NCI-H2227 (cell line): Measurements from ENCODE around the gene SH2D3A.
"Not testable (repeated sequence)": the region's sequence is repeated elsewhere in the genome, so short reads cannot be mapped to it uniquely, and the experiment has no call there.

Source experiments
- DNase-seq: peaks from one replicate; lab custom pipeline; 2025; ENCODE audit not compliant: unreplicated experiment; lab: John Stamatoyannopoulos, UW

SH2D3A gene

GRCh38 chr19:6790194-6791128 is 23.2 kb upstream of the SH2D3A start:
- DNase-seq: no peak

DNA sequence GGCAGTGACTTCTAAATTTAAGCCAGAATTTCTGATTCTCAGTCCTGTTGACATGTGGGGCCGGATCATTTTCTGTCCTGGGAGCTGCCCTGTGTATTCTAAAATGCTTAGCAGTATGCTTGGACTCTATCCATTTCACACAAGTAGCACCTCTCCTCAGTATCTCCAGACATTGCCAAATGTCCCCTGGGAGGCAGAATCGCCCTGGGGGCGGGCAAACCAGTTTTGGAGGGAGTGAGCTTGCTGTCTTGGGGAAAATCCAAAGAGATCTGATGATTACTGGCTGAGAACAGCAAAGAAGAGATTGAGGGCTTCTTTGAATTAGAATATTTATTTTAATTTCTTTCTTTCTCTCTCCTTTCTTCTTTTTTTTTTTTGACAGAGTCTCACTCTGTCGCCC is 21.7 kb upstream of the SH2D3A start:
- DNase-seq: no peak

DNA sequence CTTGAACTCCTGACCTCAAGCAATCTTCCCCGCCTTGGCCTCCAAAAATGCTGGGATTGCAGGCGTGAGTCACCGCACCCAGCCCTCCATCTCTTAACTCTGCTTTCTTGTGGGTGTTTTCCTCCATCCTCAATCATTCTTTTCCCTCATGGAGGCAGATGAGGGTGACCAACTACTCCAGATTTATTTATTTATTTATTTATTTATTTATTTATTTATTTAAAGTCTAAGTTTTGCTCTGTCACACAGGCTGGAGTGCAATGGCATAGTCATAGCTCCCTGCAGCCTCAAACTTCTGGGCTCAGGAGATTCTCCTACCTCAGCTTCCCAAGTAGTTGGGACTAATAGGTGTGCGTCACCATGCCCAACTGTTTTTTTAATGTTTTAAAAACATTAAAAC is 20.2 kb upstream of the SH2D3A start:
- no peak for DNase-seq

DNA sequence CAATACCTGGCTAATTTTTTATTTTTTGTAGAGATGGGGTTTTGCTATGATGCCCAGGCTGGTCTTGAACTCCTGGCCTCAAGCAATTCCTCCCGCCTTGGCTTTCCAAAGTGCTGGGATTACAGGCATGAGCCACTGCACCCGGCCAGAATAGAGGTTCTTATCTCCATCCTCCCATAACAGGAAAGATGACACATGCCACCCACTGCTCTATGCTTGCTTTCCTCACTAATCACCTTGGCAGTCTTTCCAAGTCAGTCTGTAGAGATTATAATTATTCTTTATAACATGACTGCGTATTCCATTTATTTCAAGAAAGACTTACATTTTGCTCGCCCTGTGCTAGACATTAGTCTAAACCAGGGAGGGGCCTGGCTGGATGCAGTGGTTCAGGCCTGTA is 12.0 kb upstream of the SH2D3A start:
- DNase-seq: no peak

- no peak for DNase-seq
Observed at GRCh38 chr19:6778386-6778785, 11.2 kb upstream of the SH2D3A start.

- DNase-seq: no peak
Observed at GRCh38 chr19:6777434-6777833, 10.2 kb upstream of the SH2D3A start.

DNA sequence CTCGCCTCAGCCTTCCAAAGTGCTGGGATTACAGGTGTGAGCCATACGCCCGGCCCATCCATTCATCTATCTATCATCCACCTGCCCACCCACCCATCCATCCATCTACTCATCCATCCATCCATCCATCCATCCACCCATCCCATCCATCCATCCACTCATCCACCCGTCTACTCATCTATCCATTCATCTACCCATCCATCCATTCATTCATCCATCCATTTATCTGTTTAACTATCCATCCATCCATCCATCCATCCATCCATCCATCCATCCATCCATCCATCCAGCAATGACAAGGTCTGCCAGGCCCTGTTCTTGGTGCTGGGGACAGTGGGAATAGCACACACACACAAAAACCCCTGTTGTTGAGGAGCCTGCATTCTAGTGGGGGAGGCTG is 9.8 kb upstream of the SH2D3A start:
- no peak for DNase-seq

GRCh38 chr19:6776045-6776444 is 8.8 kb upstream of the SH2D3A start:
- not testable (repeated sequence) for DNase-seq

- no peak for DNase-seq
Observed at GRCh38 chr19:6774821-6775707, 7.8 kb upstream of the SH2D3A start.

DNA sequence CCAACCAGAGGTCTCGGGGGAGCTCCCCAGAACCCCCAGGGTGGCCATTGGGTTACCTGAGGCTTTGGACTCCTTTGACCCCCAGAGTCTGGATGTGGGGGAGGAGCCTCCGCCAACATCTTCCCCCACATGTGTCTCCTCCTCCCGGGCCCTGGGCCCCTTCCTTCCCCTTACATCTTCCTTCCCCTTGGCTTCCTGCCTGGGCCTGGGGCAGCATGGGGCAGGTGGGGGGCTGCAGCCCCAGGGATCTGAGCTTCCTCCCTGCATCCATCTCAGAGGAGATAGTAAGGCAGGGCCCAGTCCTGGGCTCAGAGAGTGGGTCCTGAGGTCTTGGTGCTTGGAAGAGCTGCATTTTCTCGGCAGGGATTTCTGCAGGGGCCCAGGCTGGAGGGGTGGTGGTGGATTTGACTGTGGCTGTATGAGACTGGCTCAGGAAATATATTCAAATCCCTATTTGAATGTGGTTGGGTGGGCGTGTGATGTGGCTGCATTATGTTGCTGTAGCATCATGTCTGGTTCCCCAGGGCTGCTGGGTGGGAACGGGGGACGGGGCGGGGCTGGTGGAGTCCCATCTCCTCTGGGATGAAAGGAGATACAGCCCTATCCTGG is 6.2 kb upstream of the SH2D3A start:
- DNase-seq: no peak

DNA sequence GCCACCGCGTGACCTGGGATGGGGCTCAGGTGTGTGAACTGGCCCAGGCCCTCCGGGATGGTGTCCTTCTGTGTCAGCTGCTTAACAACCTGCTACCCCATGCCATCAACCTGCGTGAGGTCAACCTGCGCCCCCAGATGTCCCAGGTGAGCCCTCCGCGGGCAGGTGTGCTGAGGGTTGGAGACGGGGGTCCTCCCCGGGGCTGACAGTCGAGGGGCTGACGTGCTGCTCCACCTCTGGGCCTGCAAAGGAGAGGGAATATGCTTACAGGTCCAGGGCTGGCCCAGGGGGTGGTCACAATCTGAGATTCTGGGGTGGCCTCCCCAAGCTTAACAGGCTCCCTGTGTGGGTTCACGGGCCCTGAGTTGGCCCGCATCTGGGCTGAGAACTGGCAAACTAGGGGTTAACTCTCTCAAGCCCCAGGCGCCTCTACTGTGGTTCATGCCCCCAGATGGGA is 5.7 kb upstream of the SH2D3A start:
- no peak for DNase-seq

DNA sequence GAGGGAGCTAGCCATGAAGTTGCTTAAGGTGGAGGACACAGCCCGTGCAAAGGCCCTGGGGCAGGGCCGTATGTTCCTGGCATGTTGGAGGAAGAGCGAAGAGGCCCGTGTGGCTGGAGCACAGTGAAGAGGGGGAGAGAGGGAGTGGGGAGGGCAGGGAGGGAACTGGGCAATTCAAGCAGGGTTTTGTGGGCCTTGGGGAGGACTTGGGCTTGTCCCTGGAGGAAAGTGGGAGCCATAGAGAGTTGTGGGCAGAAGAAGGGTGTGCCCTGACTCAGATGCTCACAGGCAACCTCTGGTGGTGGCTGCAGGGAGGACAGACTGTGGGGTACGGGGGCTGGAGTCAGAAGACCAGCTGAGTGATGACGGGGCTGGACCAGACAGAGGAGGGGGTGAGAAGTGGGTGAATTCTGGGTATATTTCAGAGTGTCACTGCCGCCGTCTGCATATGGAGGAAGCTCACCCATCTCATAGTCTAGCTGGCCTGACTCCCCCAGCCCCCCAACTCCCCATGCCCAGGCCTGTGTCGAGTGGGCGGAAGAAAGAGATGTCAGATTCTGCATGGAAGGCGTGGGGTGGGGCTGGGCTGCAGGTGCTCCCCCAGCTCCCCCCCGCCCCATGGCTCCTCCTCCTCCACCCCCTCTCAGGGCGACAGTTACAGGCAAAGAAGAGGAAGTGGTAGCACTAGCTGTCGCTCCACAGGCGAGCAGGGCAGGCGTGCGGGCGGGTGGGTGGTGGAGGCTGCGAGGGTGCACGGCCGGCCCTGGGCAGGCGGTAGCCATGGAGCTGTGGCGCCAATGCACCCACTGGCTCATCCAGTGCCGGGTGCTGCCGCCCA is 5.0 kb upstream of the SH2D3A start, which contains the start of gene VAV1:
Gene VAV1, plus strand, starts transcription at position 681 of the 838 bp plus-strand sequence. Its CDS starts 100 bp downstream, at position 781.
- no peak for DNase-seq

GRCh38 chr19:6771648-6772027 is 4.4 kb upstream of the SH2D3A start:
- DNase-seq: not testable (repeated sequence)

DNA sequence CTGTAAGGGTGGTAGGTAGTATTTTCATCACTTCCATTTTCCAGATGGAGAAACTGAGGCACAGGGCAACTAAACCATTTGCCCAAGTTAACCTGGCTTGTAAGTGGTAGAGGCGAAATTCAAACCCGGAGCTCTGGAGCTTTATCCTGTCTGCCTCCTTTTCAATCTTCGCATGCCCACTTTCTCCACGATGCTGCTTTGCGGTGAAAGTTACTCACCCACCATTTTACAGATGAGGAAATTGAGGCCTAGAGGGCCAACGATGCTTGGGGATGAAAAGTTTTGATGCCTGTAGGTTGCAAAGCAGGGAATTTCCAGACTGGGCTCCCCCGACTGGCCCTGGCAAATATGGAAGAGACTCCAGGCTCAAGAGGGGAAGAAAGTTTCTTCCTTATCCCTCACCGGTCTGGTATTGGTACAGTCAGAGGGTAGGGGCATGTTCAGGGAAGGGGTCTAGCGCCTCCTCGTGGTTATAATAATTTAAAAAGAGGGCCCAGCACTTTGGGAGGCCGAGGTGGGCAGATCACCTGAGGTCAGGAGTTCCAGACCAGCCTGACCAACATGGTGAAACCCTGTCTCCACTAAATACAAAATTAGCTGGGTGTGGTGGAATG is 1.9 kb upstream of the SH2D3A start:
- DNase-seq: no peak

DNA sequence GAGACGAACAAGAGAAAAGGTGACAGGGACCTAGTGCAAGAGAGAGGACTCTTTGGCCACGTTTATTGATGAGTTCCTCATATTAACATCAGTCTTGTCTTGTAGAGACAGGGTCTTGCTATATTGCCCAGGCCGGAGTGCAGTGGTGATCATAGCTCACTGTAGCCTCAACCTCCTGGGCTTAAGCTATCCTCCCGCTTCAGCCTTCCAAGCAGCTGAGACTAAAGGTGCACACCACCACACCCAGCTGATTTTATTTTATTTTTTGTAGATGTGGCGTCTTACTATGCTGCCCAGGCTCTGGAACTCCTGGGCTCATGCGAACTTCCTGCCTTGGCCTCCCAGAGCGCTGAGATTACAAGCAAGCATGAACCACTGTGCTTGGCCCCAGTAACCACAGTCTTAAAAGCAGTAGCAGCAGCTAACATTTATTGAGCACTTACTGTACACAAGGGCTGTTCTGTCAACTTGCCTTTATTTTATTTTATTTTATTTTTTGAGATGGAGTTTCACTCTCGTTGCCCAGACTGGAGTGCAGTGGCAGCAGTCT is 1.1 kb upstream of the SH2D3A start:
- no peak for DNase-seq

- DNase-seq: no peak
Observed at GRCh38 chr19:6767081-6767356, 216 bp downstream of the SH2D3A start.

- no peak for DNase-seq
Observed at GRCh38 chr19:6766357-6767080, 716 bp downstream of the SH2D3A start.

- no peak for DNase-seq
Observed at GRCh38 chr19:6765738-6766356, 1.4 kb downstream of the SH2D3A start.
